Measurements from ENCODE around the gene BORCS8.
A peak's percentile ranks its signal among the peaks of the same experiment; 100 is the strongest.

The BORCS8 gene

DNA sequence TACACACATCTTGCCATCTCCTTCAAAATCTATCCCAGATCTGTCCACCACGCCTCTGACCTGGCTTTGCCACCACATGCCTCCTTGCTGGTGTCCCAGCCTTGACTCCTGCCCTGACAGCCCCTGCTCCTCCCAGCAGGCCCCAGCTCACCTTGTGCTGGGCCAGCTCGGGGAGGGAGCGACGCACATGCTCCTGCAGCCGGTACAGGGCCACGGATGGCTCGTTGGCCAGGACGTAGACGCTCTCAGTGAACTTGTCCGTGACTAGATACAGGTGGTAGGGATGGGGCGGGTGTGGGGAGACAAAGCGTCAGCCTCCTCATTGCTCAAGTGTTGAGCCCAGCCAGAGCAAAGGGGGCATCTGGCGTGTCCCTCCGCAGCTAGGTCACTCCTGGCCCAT is 5.2 kb downstream of the BORCS8 start:
- no peak for ATAC-seq
- TF ChIP-seq PATZ1 (CRISPR knock-in tag; IDR thresholded peaks at IDR 0.05; ENCODE audit: borderline replicate concordance) (no peak), ZFP3 (CRISPR knock-in tag; IDR thresholded peaks at IDR 0.05) (no peak), CREB5 (CRISPR knock-in tag; IDR thresholded peaks at IDR 0.05; ENCODE audit: low read depth) (no peak), ZNF70 (CRISPR knock-in tag; IDR thresholded peaks at IDR 0.05) (no peak), RARB (CRISPR knock-in tag; IDR thresholded peaks at IDR 0.05) (no peak), ZNF8 (CRISPR knock-in tag; IDR thresholded peaks at IDR 0.05) (no peak), TSHZ2 (CRISPR knock-in tag; IDR thresholded peaks at IDR 0.05) (no peak), ZNF565 (CRISPR knock-in tag; conservative IDR thresholded peaks at IDR 0.05; ENCODE audit: low read depth) (no peak), CSDC2 (CRISPR knock-in tag; IDR thresholded peaks at IDR 0.05) (no peak), ESRRG (CRISPR knock-in tag; IDR thresholded peaks at IDR 0.05) (no peak), CSRNP3 (CRISPR knock-in tag; IDR thresholded peaks at IDR 0.05) (no peak), TOX (CRISPR knock-in tag; IDR thresholded peaks at IDR 0.05; ENCODE audit: borderline replicate concordance) (no peak), GLIS3 (CRISPR knock-in tag; IDR thresholded peaks at IDR 0.05) (no peak), ZFP30 (CRISPR knock-in tag; IDR thresholded peaks at IDR 0.05) (no peak), ARNTL (CRISPR knock-in tag; IDR thresholded peaks at IDR 0.05; ENCODE audit: borderline replicate concordance, low read depth) (no peak), OSR1 (CRISPR knock-in tag; IDR thresholded peaks at IDR 0.05) (no peak), ISL1 (CRISPR knock-in tag; IDR thresholded peaks at IDR 0.05) (no peak)
- TF ChIP-seq, protein P1, sequence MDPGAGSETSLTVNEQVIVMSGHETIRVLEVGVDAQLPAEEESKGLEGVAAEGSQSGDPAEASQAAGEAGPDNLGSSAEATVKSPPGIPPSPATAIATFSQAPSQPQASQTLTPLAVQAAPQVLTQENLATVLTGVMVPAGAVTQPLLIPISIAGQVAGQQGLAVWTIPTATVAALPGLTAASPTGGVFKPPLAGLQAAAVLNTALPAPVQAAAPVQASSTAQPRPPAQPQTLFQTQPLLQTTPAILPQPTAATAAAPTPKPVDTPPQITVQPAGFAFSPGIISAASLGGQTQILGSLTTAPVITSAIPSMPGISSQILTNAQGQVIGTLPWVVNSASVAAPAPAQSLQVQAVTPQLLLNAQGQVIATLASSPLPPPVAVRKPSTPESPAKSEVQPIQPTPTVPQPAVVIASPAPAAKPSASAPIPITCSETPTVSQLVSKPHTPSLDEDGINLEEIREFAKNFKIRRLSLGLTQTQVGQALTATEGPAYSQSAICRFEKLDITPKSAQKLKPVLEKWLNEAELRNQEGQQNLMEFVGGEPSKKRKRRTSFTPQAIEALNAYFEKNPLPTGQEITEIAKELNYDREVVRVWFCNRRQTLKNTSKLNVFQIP (CRISPR knock-in tag; IDR thresholded peaks at IDR 0.05; ENCODE audit: borderline replicate concordance, low read depth), result no peak

DNA sequence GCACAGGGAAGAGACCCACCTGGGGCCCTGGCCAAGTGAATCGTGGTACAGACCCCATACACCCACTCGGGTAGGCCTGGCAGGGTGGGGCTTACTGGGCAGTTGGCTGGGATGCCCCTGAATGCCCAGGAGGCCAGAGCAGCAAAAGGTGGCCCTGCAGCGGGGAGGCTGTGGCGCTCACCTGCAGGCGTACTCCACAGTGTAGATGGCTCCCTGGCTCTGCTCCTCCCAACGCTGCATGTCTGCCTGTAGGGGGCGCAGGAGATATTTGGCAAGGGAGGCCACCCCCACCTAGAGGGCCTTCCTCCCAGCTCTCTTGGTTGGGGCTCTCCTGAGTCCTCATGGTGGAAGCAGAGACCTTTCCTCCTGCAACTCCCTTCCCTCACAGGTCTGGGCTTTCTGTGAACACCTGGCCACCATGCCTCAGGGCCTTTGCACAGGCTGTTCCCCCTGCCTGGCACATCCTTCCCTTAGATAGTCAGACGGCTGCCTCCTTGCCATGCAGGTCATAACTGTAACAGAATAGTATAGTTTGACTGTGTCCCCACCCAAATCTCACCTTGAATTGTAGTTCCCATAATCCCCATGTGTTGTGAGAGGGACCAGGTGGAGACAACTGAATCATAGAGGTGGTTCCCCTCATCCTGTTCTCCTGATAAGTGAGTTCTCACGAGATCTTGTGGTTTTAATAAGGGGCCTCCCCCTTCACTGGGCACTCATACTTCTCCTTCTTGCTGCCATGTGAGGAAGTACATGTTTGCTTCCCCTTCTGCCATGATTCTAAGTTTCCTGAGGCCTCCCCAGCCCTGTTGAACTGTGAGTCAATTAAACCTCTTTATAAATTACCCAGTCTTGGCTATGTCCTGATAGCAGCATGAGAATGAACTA is 5.9 kb downstream of the BORCS8 start:
- TF ChIP-seq ZNF70 (CRISPR knock-in tag; IDR thresholded peaks at IDR 0.05) (no peak), RARB (CRISPR knock-in tag; IDR thresholded peaks at IDR 0.05) (no peak), PATZ1 (CRISPR knock-in tag; IDR thresholded peaks at IDR 0.05; ENCODE audit: borderline replicate concordance) (no peak), SNAI2 (CRISPR knock-in tag; IDR thresholded peaks at IDR 0.05) (no peak), ISL1 (CRISPR knock-in tag; IDR thresholded peaks at IDR 0.05) (no peak), ZNF565 (CRISPR knock-in tag; conservative IDR thresholded peaks at IDR 0.05; ENCODE audit: low read depth) (no peak)
- ATAC-seq, result peak; percentile 96
